AG09309 (cell line): ENCODE results near the gene KCNIP2.

Experiments used
- DNase-seq: peaks from one replicate; pipeline ENCODE4 v3.0.0-alpha.2; 2010; ENCODE audit warnings: low read depth
- H3K4me3 ChIP-seq: 2 replicates; pipeline ENCODE4 v1.5.1; 2011; ENCODE audit warnings: mild to moderate bottlenecking, low read depth, low read length, moderate library complexity; ENCODE audit not compliant: control insufficient read depth
- TF ChIP-seq, protein P1 (sequence below): IDR thresholded peaks from 2 replicates; pipeline ENCODE4 v1.5.1; 2011; ENCODE audit warnings: mild to moderate bottlenecking, low read depth, low read length, inconsistent platforms; ENCODE audit not compliant: insufficient read depth, control insufficient read depth; ENCODE audit errors: missing control alignments

The KCNIP2 gene

DNA sequence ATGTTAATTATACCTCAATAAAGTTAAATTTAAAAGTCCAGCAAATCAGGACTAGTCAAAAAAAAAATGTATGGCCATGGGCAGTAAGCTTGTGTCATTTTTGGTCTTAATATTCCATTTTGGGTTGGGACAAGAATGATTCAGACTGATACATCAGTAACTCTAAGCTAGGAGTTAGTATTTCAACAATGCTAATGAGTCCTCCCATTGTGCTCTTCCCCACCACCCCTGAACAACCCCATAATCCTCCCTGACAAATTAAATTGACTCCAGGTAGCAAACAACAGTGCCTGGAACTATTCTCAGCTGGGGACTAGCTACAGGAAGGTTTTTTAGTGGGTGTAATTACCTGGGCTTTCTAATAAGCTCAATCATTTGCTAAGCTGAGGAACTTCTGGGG lies 30.7 kb upstream of the KCNIP2 start:
- TF ChIP-seq, protein P1, sequence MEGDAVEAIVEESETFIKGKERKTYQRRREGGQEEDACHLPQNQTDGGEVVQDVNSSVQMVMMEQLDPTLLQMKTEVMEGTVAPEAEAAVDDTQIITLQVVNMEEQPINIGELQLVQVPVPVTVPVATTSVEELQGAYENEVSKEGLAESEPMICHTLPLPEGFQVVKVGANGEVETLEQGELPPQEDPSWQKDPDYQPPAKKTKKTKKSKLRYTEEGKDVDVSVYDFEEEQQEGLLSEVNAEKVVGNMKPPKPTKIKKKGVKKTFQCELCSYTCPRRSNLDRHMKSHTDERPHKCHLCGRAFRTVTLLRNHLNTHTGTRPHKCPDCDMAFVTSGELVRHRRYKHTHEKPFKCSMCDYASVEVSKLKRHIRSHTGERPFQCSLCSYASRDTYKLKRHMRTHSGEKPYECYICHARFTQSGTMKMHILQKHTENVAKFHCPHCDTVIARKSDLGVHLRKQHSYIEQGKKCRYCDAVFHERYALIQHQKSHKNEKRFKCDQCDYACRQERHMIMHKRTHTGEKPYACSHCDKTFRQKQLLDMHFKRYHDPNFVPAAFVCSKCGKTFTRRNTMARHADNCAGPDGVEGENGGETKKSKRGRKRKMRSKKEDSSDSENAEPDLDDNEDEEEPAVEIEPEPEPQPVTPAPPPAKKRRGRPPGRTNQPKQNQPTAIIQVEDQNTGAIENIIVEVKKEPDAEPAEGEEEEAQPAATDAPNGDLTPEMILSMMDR, result no peak
- no peak overlapping the region for H3K4me3 ChIP-seq
- DNase-seq, result no peak

DNA sequence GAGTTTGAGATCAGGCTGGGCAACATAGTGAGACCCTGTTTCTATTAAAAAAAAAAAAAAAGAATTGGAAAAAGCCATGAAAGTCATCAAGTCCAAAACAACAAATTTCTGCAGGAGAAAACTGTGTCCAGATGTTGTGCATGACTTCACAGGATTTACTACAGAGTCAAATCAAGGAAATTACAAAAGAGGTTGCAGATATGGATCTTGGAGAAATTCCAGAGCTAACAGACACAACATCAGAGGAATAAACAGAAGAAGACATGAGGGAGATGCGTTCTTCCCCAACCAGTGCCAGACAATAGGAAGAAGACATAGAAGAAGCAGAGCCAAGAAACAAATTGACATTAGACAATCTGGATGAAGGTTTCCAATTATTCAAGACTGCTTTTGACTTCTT lies 24.3 kb upstream of the KCNIP2 start:
- TF ChIP-seq, protein P1, result no peak
- no peak for DNase-seq
- no peak overlapping the region for H3K4me3 ChIP-seq

DNA sequence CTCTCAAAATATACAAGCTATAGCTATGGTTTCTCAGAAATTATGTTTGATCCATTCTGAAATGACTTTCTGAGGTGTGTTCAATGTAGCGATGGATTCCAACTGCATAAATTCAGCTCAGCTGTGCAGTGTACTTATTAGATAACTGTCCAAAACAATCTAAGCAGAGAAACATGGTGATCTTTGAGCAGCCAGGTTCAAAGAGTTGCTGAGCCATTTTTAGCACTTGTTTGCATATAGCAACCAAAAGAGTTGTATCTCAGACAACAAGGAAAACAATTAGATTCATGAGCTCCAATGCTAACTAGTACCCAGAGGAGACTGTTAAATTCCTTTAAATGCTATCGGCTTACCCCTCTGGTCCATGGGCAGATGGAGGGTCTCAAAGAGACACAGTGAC lies 15.9 kb upstream of the KCNIP2 start:
- H3K4me3 ChIP-seq, result no peak overlapping the region
- TF ChIP-seq, protein P1, result no peak
- DNase-seq, result no peak

DNA sequence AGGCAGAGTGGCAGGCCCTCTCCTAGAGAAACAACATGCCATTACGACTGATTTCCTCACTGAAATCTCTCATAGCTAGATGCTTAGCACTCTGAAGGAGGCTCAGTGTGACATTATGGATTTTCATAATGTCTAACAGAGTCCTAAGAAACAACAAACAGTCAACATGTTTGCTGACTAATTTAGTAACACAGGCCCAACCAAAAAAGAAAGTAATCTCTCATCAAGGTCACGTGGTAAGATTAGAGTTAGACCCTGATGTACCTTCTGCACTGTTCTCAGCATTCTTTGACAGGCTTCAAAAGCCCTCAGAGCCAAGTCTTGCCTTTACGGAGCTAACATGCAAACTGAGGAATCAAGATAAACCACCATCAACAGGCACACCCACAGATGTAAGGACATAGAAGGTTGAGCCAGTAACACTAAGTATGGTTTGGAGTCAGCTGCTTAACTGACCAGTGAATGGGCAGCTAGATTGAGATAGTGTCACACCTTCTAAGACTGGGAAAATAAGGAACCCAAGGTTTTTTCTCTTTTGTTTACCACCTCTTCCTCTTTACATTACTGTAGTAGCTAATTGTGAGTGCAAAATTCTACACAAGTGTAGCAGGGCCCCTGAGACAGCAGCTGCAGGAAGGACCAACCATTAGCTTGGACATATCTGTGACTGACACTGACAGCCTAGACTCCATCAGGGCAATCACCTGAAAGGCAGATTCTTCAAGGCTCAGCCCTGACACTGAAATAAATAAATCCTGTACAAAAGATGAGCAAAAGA lies 15.3 kb upstream of the KCNIP2 start:
- no peak for DNase-seq
- TF ChIP-seq, protein P1, result no peak
- H3K4me3 ChIP-seq, result no peak overlapping the region

DNA sequence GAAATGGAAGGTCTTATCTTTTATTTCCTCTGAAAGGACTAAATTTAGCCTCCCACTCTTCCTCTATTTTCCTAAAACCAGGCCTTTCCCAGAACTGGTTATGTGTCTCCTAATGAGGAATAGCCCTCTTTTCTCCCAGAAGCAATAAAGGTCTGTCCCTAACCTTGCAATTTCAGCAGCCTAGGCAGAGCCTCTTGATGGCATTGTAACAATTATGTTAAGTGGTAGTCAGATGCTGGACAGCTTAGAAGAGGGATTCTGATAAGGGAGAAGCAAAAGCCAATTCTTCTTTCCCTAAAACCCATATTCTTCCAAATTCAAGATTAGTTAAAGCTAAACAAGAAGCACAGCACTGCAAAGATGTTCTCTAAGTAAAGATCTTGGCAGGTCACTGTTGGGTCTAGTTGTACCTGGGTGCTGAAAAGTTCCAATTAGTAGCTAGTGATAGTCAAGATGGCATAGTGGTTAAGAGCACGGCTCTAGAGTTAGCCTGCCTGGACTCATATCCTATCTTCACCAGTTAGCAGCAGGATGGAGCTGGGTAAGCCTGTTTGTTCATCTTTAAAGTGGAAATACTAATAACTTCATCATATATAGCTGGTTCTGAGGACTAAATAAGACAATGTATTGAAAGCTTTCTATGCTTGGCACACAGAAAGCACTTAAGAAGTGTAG lies 14.3 kb upstream of the KCNIP2 start:
- H3K4me3 ChIP-seq, result no peak overlapping the region
- TF ChIP-seq, protein P1, result no peak
- no peak for DNase-seq

DNA sequence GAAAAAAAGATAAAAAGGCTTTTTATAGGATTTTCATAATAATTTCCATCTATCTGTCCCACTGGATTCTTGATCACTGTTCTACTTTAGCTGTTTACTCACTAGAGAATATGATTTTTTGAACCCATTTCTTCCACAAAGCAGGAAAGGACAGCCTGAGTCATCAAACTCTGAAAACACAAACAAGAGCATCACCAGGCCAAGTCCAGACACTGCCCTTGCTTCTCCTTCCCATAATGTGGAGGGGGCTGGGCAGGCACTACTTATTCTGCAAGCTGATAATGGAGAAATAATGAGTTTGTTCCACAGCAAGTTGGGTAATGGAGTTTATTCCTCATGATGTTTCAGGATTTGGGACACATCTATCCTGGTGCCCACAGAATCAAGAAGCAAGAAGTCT lies 13.0 kb upstream of the KCNIP2 start:
- DNase-seq, result no peak
- no peak overlapping the region for H3K4me3 ChIP-seq
- TF ChIP-seq, protein P1, result no peak
